GM21786 (cell line): ENCODE results near the gene SULF2.

Source experiments
- ATAC-seq: cut with Tn5 transposase; IDR thresholded peaks from one replicate; pipeline ENCODE4 v1.9.1; 2021; ENCODE audit not compliant: unreplicated experiment

Gene SULF2

DNA sequence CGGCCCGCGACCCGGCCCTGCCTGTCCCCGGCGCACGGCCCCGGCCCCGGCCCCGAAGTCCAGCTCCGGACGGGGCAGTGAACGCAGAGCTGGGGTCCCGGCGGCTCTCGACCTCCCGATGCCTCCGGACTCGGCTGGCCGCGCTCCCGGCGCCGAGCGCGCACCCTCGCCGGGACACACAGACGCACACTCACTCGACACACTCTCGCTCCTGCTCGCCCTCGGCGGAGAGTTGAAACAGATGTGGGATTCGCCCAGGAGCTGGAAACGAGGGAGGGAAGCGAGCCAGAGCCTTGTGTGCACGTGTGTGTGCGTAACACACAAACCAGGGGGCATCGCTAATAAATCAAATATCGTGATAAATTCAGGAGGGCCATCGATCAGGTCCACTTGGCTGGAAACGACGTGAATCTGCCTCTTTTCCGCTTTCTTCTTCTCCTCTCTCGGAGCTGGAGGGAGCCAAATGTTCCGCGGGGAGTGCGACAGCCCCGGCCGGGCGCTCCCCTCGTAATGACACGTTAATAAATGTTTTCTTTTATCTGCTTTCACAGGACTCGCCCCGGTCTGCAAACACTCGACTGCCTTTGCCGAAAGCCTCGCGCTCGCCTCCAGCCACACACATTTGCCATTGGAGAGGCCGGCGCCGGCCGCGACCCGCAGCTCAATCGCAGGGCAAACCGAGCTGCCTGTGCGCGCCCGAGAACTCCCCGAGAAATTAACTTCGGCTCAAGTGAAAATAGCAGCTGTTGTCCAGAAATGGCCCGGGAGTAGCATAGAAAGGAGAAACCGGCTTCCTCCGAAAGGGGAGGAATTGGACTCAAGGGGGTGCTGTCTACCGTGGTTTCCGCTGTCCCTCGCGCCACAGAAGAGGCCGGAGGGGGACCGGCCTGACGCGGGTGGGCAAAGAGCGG lies 828 bp upstream of the SULF2 start:
- no peak for ATAC-seq

DNA sequence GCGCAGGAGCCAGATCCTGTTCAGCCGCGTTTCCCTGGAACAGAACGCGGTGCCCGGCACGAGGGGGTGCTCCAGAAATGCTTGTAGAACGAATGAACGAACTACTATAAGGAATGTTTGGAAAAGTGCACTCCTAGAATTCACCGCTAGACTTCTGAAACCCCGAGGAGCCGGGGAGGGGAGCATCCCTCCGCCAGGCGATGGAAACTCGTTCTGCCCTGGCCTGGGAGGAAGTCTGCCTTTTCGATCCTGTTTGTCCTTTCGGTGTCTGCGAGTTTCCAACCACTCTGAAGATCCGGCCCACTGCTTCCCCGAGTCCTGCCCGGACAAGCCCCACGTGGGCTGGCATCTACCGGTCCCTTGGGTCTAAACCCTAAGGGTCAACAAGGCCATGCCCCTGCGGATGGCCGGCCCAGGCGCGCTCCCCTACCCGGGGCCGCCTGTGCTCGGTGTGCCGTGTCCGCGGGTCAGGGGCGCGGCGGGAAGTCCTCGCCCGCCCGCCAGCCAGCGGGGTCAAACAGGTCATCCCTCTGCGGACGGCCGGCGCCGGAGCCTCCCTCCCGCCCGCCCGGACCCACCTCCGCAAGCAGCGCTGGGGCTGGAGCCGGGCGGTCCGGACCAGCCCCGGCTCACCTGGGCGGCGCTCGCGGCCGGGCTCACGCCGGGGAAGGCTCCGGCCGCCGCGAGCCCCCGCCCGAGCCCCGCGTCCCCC lies 526 bp downstream of the SULF2 start:
- ATAC-seq, result no peak

DNA sequence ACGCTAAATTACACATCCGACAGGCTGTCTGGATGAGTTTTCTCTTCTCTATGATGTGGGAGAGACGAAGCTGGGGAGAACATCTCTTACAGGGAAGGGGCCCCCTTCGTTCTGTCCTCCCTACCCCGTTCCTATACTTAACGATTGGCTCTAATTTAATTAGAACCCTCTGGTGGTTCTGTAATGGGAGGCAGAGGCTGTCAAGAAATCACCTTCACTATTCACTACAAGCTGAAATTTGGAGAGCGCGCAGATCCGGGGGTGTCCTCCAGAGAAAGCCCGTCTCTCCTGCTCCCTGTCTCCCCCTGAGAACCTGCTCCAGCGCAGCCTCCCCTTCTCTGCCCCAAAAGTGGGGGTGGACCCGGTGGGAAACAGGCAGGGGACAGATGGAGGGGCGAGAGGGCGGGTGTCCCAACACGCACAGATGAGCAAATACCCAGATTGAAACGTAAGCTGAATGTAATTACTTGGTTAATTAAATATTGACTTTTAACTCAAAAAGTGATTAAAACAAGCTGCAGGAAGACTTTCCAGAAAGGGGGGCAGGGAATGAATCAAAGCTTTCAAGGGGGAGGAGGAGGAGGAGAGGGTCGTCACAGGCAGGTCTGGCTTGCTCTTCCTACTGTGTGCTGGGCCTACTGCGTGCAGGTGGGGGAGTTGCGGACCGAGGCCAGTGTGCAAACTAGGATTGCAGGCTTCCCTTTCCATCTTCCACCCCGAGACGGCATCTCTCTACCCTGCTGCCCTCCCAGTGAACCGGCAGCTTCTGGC lies 1.3 kb downstream of the SULF2 start:
- no peak for ATAC-seq

DNA sequence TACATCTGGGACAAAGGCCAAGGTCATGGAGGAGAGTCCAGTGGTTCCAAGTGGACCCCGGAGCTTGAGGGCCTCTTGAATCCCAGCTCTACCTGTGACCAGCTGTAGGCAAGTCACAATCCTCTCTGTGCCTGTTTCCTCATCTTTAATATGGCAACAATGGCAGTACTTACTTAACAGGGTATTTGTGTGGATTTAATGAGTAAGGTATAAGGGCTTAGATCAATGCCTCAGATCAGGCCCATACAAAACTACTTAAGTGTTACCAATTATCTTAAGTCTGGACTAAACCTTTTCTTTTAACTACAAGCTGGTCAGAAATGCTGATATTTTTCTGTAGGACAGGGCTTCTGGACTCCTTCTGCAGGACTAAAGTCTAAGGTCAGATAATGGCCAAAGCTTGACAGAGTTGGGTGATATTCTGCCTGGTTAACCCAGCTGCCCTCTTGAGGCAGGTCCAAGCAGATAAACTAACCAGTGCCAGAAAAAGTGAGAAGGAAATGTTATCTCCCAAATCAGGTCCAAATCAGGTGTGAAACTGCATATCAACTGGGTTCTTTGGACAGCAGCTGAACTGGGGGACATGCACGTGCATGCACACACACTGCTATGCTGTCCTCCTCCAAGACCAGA lies 2.2 kb downstream of the SULF2 start:
- no peak for ATAC-seq

DNA sequence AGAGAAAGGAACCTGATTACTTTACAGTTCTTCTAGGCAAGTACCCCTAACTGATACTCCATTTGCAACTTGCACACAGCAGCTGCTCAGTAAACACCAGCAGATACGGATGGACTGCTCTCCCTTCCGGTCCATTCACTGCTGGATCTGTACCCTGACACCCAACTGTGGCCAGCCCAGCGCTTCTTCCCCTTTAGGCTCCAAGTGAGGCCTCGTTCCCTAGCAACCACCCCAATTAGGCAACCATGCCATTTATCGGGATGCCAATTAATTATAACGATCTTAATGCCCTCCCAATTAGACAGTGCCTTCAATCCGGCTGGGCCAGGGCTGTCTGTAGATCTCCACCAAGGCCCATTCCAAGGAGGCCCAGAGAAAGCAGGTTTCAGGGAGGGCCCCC lies 3.2 kb downstream of the SULF2 start:
- ATAC-seq, result no peak

DNA sequence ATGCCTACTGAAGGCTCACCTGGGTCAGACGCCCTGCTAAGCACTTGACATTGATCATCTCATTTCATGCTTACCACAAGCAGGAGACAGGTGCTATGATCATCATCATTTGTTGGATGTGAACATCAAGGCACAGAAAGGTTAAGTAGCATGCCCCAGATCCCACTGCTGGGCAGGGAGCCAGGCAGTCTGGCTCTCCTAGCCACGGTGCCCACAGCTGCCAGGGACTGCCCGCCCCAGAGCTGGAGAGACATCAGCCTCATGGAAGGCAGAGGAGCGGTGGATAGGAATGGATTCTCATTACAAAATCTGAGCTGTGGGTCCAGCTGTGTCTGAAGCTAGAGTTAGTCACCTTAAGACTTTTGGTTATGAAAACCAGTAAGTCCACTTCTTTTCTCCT lies 3.6 kb downstream of the SULF2 start:
- no peak for ATAC-seq

DNA sequence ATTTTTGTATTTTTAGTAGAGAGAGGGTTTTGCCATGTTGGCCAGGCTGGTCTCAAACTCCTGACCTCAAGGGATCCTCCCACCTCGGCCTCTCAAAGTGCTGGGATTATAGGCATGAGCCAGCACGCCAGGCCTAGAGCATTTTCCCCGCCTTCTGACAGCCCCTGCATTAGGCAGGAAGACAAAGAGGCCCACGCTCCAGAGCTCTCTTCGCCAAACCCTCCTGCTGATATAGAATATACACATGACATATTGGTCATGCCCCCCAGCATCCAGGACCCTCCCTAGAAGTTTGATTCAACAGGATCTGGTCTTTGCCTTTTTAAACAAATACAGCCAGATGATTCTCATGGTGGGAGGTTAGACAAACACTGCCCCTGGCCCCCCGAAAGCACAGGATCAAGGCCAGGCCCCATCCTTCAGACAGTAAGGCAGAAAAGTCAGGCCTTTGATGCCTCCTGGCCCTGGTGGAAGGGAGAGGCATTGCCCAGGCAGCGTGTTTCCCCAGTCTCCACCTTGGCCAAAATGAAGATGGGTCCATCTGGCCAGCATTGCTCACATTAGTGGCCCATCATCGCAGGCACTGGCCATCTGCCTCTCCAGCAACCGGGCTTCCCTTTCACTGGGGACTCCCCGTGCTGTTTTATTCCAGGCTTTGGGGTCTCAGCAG lies 4.4 kb downstream of the SULF2 start:
- ATAC-seq, result no peak

DNA sequence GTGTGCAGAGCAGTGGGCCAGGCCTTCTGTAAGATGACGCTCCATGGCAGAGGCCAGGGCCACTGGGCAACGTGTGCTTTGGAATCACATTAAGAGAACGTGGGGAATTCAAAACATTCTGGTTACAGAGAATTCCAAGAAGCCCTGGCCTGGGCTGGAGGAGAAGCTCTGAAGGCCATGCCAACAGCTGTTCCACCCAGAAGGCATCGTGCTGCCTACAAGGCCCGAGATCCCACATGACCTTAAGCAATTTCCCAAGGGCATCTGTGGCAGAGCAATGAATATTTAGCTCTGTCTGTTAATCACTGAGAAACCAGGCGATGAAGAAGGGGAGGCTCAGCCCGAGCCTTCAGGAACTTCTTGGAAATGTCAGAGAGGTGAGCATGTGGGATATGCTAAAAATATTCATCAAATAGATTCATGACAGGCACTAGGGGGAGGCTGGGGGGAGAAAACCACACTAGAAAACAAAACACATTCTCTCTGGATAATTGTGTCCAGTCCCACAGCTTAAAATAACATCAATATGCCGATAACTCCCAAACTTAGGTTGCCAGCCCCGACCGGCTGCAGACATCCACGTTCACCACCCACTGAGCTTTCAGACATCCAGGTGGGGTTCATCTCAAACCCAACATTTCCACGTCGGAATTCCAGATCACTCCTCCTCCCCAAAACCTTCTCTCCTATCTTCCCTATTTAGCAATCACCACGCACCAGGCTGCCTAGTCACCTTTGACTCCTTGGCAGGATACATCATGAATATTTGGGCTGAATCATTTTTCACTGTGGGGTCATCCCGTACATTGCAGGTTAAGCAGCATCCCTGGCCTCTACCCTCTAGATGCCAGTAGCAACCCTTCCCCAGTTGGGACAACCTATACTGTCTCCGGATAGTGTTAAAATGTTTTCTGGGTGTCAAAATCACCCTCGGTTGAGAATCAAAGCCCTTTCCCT lies 6.6 kb downstream of the SULF2 start:
- no peak for ATAC-seq

DNA sequence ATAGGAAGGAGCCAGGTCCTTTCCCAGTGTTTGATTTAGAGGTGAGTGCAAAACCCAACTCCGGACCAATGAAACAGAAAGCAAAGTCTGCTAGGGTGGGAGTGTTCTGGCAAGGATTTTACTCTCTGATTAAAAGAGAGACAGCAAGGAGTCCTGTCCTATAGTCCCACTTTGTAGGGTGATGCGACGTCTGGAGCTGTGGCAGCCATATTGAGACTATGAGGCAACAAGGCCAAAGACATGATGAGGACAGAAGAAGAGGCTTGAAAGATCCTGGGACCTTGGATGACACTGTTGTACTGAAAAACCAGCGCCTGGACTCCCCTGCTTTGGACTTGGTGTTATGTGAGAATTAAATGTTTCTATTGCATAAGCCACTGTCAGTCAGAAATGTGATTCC lies 8.1 kb downstream of the SULF2 start:
- ATAC-seq, result no peak

DNA sequence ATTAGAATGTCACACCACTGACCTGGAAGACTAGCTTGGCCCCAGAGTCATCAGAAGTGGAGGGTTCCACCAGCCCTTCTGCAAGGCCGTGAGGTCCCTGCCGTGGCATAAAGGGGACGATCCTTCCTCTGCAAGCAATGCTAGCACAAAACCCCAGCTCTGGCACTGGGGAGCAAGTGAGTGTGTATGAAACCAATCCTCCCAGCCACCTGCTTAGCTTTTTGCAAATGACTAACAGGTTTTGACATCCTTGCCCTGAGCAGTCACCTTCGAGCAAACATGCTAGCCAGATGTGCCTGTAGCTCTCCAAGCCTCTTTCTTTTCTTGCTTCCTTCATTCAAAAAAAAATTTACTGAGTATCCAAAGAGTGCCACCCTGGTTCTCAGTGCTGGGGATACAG lies 8.6 kb downstream of the SULF2 start:
- no peak for ATAC-seq

DNA sequence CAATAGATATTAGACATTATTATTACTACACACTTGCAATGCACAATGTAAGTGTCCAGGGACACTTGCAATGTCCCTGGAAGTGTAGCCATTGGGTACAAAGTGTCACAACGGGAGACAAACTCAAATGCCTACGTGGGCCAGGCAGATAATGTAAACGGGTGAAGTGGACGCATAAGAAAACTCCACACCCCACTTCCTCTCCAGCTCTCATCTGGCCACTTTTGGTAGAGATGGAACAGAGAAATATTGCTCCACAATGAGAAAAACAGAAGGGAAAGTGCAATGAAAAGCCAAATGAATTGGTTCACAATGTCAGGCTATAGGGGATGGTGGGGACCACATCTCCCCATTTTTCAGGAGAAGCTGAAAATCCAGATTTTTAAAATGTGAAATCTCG lies 9.4 kb downstream of the SULF2 start:
- ATAC-seq, result no peak

DNA sequence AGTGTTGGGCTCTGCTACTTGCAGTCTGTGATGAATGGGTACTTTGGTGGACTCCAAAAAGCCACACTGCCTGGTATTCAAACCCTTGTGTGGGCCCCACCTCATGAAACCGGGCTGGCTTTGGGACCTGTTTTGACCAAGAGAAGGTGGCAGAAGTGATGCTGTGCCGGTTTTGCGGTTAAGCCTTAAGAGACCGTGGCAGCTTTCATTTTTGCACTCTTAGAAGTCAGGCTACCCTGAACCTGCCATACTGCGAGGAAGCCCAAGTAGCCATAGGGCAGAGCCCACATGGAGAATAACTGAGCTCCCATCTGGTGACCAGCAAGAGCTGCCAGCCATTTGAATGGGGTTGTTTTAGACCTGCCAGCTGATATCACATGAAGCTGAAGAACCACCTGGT lies 10.2 kb downstream of the SULF2 start:
- ATAC-seq, result no peak

DNA sequence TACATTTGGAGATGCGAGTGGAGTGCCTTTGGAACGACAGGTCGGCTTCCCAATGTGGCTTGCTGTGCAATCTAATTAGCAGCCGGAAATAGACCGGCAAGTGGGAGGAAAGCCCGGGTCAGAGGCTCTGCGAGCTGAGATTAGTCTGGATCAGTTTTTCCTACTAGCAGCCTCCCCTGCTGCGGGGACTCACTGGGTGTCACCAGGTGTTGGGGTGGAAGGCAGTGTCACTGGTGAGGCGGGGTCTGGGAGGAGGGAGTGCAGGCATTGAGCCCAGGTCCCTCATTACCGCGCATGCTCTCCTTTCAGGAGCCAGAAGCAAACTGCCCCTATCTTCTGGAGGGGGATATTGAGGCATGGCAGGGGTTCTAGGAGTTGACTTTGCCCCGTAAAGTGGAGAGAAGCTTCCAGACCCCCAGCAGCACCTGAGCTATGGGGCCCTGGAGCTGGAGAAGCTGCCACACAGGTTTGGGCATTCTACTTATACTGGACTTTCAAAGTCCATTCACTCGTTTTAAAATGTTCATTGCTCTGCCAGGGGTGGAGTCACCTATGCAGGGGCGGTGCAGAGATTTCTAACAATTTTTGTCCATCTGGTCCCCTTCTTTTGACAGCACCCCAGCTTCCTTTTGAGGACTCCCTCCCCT lies 11.0 kb downstream of the SULF2 start:
- no peak for ATAC-seq

DNA sequence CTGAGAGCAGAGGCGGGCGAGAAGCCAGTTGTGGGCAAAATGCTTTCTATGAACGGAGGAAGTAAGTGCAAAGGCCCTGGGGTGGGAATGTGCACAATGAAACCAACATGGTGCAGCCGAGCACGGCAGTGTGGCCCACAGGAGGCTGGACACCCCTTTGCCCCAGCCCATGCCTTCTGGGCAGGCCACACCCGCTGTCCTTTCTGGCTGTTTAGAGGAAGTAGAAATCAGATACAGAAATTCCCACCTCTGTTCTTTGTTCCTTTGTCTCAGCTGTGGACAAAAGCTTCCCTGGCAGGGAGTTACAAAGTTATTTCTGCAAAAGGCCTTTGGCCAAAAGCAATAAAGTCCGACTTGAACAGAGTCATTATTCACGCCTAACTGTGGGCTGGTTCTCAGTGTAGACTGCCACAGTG lies 11.9 kb downstream of the SULF2 start:
- no peak for ATAC-seq

DNA sequence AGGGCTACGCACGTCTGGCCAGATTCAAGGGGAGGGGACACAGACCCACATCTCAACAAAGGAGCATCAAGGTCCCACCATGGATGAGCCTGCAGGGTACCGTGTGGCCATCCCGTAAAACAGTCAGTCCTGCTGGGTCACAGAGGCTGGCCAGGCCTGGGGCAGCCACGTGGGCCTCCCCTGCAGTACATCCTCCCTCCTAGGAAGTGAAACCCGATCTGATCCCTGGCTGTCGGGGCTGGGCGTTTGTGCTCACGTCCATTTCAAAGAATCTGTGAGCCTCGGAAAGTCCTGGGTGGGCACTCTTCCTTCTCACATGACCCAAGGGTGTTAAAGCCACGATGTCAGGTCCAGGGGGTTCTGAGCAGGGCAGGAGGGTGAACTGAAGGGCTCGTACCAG lies 14.3 kb downstream of the SULF2 start:
- no peak for ATAC-seq

DNA sequence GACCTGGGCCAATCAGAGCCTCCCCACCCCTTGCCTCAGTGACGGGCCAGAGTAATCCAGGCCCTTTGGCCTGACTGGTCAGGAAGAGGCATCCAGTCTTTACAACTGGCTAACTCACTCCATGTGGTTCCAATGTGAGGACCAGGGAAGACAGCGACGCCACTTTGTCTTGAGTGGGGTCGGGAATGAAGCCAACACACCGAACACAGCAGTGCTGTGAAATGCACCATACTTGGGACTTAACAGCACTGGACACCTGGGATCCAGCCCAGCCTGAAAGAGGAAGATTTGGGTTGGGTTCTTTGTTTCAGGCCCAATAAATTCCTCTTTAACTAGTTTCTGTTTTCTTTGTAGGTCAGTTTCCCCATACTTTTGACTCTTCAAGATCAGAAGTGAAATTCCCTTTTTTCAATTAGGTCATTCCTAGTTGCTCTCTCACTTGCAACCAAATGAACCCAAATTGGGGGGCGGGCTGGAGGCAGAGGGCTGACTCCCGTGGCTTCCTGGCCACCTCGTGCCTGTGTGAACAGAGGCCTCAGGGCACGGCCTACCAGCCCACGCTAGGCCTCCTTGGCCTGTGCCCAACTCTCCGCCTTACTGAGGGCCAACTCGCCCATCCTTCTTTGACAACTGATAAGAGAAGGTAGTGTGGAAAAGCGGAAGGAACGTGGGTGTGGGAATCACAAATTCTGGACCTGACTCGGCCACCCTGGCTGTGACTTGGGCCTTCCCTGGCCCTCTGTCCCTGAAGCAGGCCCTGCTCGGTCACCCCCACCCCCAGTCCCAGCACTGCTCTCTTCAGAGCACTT lies 17.1 kb downstream of the SULF2 start:
- no peak for ATAC-seq

DNA sequence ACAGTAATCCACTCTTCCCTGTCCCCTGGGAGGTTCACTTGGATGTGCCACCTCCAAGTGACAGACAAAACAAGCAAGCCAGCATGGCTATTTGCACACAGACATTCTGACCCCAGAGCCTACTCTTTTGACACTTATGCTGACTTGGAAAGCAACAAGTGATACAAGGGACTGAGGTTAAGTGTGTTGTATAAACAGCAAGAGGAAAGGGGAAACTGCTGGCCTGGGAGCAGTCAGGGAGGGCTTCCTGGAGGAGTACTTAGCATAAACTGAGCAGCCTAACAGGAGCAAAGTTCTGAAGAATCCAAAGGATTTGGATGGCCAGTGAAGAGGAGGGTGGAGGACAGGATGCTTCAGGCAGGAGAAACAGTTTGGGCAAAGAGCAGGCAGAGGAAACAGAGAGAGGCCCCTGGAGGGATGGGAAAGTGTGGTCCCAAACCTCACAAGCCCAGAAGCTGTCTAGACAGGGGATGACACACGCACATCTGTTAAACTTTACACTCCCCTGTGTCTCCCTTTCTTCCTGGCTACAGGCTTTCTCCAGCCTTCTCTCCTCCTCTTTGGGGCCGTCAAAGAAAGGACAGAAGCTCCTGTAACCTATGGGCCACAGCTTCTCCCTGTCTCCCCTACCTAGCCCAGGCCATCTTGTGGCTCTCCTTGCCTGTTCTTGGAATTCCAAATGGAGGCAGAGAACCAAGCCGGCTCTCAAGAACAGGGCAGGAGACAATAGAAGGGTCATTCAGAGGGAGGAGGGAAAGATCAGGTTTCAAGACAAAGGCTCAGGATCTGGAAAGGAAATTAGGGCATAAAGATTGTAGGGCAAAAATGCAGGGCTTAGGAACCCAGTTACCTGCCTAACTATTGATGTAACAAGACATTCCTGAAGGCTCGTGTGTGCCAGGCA lies 19.3 kb downstream of the SULF2 start:
- ATAC-seq, result no peak
